Measurements from ENCODE around the gene MT1M.

- TF ChIP-seq POLR2A (IDR thresholded peaks at IDR 0.05; ENCODE audit: low read depth, low read length): no peak
- no peak for TF ChIP-seq TAF1 (IDR thresholded peaks at IDR 0.05; ENCODE audit: low read depth, low read length)
- TF ChIP-seq POLR2AphosphoS5 (IDR thresholded peaks at IDR 0.05; ENCODE audit: low read depth, low read length): no peak
- no peak for TF ChIP-seq SPI1 (IDR thresholded peaks at IDR 0.05; ENCODE audit: low read depth, low read length)
These were observed 27.5 kb upstream of the MT1M start for GRCh38 chr16:56604966-56605365.

All from GM12891 (cell line).